ENCODE data around the gene CLCN7. TPM values are rescaled to one million over a fixed set of nuclear protein-coding genes. Genes with fewer than 3 reads are reported as not detected.

CLCN7 gene
- polyA plus RNA-seq, 1 of the 3 experiments (the other 2 are of a cell fraction) = 44.3 TPM

DNA sequence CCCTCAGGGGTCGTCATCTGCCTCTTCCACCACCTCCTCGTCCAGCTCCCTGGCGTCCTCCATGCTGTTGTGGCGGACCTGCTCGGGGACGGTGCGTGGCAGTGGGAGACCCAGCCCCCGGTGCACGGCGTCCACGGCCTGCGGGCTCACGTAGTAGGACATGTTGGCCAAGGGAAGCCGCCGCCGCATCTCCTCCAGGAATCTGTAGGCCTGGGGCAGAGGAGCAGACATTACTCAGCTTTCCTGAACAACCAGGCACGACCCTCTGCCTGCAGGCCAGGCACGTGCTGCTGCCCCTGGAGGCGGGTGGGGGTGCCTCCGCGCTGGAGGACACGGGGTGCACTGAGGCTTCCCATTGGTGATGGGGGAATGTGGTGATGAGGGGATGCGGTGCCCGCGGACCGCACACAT, 36.1 kb upstream of the CLCN7 start:
- POLR2A ChIA-PET = no interaction called here
- 98% methylated on average over 16 of the region's 26 CpGs for WGBS (ENCODE audit: low lambda C conversion rate)
- H3K27ac ChIP-seq (ENCODE audit: low read depth in 2 of 2, low read length in 1 of 2) = no peak overlapping the region

More for the DNA sequence above, 36.1 kb upstream of the CLCN7 start:
- Histone ChIP-seq H2AFZ (ENCODE audit: low read depth) (no peak overlapping the region), H3K9me2 (no peaks in the 10 kb centered on the region), H3K27me3 (ENCODE audit: insufficient read depth) (no peaks in the 10 kb centered on the region), H3K4me2 (no peak overlapping the region), H3K4me3 (ENCODE audit: low read depth in 2 of 2, low read length in 1 of 2) (no peak overlapping the region), H3K9me3 (no peaks in the 10 kb centered on the region), H3K79me2 (ENCODE audit: insufficient read depth) (no peaks in the 10 kb centered on the region), H4K20me1 (ENCODE audit: insufficient read depth) (no peaks in the 10 kb centered on the region), H3K4me1 (ENCODE audit: control insufficient read depth in 1 of 2, insufficient read depth in 2 of 2, low read depth in 1 of 2, low read length in 1 of 2) (no peaks in the 10 kb centered on the region), H3F3A (replicated peaks; ENCODE audit: insufficient read depth) (no peaks in the 10 kb centered on the region), H3K36me3 (replicated peaks in 1 of 2; ENCODE audit: control insufficient read depth in 1 of 2, insufficient read depth in 2 of 2, low read length in 1 of 2) (peaks cover 4 to 13% of the 10 kb centered on the region in 2 experiments), H3K9ac (no peak overlapping the region)
- no peak for DNase-seq
- CTCF ChIA-PET = interaction anchor here (1.4 kb wide), 1 partner anchor 16 kb away, joined by 4 read pairs; no protein-coding TSS in a partner anchor
- TF ChIP-seq, protein P1, sequence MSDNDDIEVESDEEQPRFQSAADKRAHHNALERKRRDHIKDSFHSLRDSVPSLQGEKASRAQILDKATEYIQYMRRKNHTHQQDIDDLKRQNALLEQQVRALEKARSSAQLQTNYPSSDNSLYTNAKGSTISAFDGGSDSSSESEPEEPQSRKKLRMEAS (IDR thresholded peaks at IDR 0.05; ENCODE audit: low read depth) = no peak
- no peak for TF ChIP-seq GATA2 (CRISPR knock-in tag; IDR thresholded peaks at IDR 0.05)
- TF ChIP-seq RCOR1 (IDR thresholded peaks at IDR 0.05; ENCODE audit: low read length) = no peak
- no peak for TF ChIP-seq EZH2phosphoT487 (IDR thresholded peaks at IDR 0.05; ENCODE audit: borderline replicate concordance, low read depth)
- no peak for TF ChIP-seq MEF2A (IDR thresholded peaks at IDR 0.05; ENCODE audit: borderline replicate concordance, low read depth)
- TF ChIP-seq FOXM1 (IDR thresholded peaks at IDR 0.05; ENCODE audit: low read depth) = no peak
- no peak for TF ChIP-seq TEAD4 (IDR thresholded peaks at IDR 0.05; ENCODE audit: borderline replicate concordance, insufficient read depth)
- TF ChIP-seq, protein P2, sequence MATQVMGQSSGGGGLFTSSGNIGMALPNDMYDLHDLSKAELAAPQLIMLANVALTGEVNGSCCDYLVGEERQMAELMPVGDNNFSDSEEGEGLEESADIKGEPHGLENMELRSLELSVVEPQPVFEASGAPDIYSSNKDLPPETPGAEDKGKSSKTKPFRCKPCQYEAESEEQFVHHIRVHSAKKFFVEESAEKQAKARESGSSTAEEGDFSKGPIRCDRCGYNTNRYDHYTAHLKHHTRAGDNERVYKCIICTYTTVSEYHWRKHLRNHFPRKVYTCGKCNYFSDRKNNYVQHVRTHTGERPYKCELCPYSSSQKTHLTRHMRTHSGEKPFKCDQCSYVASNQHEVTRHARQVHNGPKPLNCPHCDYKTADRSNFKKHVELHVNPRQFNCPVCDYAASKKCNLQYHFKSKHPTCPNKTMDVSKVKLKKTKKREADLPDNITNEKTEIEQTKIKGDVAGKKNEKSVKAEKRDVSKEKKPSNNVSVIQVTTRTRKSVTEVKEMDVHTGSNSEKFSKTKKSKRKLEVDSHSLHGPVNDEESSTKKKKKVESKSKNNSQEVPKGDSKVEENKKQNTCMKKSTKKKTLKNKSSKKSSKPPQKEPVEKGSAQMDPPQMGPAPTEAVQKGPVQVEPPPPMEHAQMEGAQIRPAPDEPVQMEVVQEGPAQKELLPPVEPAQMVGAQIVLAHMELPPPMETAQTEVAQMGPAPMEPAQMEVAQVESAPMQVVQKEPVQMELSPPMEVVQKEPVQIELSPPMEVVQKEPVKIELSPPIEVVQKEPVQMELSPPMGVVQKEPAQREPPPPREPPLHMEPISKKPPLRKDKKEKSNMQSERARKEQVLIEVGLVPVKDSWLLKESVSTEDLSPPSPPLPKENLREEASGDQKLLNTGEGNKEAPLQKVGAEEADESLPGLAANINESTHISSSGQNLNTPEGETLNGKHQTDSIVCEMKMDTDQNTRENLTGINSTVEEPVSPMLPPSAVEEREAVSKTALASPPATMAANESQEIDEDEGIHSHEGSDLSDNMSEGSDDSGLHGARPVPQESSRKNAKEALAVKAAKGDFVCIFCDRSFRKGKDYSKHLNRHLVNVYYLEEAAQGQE (IDR thresholded peaks at IDR 0.05; ENCODE audit: low read depth, low read length) = no peak
- TF ChIP-seq RXRA (IDR thresholded peaks at IDR 0.05; ENCODE audit: borderline replicate concordance, low read depth) = no peak
- TF ChIP-seq, protein P3, sequence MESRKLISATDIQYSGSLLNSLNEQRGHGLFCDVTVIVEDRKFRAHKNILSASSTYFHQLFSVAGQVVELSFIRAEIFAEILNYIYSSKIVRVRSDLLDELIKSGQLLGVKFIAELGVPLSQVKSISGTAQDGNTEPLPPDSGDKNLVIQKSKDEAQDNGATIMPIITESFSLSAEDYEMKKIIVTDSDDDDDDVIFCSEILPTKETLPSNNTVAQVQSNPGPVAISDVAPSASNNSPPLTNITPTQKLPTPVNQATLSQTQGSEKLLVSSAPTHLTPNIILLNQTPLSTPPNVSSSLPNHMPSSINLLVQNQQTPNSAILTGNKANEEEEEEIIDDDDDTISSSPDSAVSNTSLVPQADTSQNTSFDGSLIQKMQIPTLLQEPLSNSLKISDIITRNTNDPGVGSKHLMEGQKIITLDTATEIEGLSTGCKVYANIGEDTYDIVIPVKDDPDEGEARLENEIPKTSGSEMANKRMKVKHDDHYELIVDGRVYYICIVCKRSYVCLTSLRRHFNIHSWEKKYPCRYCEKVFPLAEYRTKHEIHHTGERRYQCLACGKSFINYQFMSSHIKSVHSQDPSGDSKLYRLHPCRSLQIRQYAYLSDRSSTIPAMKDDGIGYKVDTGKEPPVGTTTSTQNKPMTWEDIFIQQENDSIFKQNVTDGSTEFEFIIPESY (IDR thresholded peaks at IDR 0.05; ENCODE audit: borderline replicate concordance, low read depth) = no peak
- no peak for TF ChIP-seq MXI1 (IDR thresholded peaks at IDR 0.05; ENCODE audit: low read depth, low read length)
- TF ChIP-seq PBX3 (IDR thresholded peaks at IDR 0.05) = no peak
- TF ChIP-seq YY1 (IDR thresholded peaks at IDR 0.05; ENCODE audit: low read depth) = no peak

All from SK-N-SH (cell line).